GM19324 (cell line): ENCODE measurements around the gene MZT2A.
"Not testable (repeated sequence)": the region's sequence is repeated elsewhere in the genome, so short reads cannot be mapped to it uniquely, and the experiment has no call there.

Experiments
- ATAC-seq: cut with Tn5 transposase; IDR thresholded peaks from one replicate; pipeline ENCODE4 v1.9.1; 2021; ENCODE audit warnings: mild to moderate bottlenecking, moderate library complexity; ENCODE audit not compliant: unreplicated experiment, low FRiP score

Gene MZT2A

DNA sequence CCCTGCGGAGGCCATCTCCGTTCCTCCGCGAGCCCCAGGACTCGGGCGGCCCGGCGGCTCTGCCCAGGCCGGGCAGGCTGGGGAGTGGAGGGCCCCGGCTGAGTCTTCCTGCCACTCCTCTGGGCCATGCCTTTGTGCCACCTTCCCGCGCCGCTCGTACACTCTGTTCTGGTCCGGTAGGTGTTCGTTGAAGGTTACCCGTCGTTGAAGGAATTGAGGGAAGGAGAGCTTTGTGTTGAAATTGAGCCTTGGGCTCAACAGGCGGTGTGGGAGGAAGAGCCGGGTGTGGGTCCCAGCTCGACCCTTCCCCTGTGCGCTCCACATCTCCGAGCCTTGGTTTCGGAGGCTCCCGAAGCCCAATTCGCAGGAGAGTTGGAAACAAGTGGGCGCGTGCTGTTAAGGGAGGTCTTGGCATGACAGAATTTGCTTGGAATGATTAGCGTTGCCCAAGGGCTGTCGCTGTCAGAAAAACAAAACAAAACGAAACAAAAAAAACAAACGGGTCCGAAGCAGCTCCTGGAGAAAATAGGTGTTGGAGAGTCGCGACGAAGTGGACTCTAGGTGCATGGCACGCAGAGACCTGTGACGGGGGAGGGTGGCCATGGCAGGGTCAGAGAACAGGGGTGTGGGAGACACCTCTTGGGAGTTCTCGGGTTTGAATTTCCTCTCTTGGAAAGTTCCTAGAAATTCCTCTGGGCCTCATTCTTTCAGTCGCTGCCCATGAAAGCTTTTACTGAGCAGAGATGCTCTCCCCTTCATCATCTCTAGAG is 1.2 kb upstream of the MZT2A start:
- ATAC-seq, result peak; percentile 11

DNA sequence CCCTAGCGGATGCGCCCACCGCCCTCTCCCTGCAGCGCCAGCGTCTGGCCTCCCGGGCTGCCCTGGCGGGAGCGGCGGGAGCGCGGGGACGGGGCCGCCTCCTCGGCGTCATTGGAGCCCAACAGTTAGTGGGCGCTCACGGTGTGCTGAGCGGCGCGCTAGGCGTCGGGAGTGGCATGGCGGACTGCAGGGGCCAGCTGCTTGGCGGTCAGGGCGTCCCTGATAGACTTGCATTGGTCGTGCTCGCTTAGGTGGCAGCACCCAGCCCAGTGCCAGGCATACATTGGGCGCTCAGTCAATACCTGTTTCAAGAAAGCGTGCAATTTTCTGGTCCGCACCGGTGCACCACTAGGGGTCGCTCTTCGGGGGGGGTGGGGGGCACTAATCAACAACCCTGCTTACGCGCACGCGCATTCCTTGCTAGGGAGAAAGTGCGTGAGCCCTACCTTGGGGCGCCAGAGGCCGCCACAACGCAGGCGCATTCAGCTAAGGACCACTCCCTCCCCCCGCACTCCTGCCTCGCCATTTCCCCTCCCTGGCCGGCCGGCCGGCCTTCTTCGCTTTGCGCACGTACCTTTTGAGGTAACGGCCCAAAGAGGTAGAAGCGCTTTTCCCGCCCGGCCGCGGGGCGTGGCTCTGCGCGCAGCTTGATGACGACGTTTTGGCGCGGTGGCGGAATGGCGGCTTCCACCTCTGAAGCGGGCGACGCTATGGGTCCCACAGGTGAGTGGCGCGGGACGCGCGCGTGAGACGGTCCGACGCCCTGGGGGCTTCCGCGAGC is 411 bp upstream of the MZT2A start:
- ATAC-seq, result peak; percentile 82

DNA sequence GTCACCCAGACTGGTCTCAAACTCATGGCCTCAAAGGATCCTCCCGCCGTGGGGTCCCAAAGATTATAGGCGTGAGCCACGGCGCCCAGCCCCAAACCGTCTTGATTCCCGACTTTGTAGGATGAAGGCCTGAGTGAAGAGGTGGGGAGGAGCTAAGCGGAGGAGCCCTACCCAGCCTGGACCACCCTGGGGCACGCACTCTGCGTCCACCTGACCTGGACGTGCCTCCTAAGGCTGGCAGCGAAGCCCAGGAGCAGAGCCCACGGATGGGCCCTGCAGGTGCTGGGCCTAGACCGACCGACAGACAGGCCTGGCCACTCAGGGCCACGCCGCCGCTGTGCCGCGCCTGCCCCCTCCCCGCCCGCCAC is 744 bp downstream of the MZT2A start:
- peak; percentile 2 for ATAC-seq

DNA sequence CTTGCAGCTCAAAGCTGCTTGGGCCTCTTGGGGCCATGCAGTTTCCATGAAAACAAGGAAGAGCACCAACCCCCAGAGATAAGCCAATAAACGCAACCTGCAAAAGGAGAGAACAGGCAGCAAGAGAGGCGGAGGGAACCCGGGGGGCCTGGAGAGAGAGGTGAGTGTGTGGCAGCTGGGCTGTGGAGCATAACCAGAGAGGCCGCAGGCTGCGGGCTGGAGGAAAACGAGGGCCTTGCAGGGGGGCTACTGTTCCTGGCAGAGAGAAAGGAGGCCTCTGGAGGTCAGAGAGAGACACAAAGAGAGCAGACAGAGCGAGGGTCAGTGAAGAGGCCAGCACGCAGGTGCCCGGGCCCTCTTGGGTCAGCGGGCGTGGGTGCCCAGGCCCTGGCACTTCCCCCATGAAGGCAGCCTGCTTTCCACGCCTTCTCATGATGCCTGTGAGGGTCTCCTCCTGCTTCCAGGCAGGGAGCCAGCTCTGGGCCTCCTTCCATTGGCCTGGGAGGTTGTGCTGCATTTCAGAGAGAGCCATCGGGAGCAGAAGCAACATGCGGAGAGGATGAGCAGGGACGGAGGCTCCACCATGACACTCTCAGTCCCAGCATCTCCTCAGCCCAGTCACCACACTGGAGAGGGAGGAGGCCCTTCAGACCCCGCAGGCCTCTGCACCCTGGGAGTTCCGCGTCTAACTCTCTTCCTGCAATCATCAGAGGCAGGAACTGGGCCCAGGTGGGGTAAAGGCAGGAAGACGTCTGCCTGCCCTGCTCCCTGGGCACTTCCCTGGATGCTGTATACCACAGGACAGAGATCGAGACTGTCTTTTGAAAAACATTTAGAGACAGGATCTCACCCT is 1.4 kb downstream of the MZT2A start:
- ATAC-seq, result not testable (repeated sequence)

DNA sequence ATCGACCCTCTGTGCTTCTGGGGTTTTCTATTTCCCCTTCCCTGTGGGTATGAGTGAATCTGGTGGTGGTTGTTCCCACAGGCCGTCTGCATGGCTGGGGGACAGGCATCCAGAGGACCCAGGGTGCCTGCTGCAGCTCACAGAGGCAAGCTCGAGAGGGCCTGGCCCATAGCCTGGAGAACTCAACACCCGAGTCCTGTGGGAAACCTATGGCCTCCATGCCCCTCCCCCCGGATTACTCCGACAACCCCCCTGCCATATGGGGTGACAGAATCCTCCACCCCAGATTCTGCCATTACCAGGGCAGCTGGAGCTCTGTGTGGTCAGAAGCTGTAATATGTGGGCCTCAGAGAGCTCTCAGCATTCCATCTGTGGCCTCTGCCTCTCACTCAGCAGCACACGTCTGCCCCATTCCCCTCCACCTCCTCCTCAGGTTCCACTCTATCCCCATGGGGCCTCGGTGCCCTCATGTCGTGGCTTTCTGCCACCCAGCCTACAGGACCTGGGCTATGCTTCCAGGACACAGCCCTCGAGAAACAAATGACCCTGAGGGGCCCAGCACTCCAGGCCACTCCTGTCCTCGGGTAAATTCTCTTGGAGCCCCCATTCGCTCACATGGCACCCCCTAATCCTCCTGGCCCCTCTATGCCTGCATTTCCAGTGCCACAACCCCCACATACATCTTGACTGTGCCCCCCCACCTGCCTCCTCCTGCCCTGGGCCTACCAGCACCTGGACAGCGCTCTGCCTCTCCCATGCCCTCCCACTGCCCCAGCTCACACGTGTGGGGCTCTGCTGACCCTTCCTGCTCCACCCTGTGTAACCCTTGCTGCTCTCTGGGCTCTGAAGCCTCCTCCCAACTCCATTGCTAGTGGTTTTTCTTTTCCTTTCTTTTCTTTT is 3.6 kb downstream of the MZT2A start:
- ATAC-seq, result no peak

- ATAC-seq, result not testable (repeated sequence)
Measured at GRCh38 chr2:131486201-131486902, 5.8 kb downstream of the MZT2A start.

DNA sequence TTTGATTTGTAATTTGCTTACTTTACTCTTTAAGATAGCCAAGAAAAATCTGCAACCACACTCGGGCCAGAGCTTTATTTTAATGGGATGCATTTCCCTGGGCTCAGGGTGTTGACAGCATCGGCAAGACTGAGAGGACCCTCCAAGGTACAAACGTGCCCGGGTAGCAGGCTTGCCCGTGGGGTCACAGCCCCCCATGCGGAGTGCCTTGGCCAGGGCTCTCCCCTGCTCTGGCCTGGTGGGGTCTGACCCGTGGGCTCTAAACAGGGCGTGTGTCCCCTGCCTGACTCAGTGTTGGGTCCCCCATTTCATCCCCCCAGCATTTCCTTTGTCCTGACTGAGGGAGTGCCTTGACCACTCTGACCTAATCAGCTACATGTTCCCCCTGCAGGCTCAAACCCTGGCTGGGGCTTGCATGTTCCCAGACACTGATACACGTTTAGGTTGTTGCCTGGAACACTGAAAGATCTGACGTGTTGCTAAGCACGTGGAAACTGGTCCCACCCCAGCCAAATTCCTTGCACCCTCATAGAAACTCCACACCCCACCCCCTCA is 7.2 kb downstream of the MZT2A start:
- ATAC-seq, result not testable (repeated sequence)

- not testable (repeated sequence) for ATAC-seq
Measured at GRCh38 chr2:131483981-131484820, 8.0 kb downstream of the MZT2A start.

- ATAC-seq, result not testable (repeated sequence)
Measured at GRCh38 chr2:131482506-131483155, 9.6 kb downstream of the MZT2A start.

GRCh38 chr2:131480351-131480750 is 11.8 kb downstream of the MZT2A start:
- not testable (repeated sequence) for ATAC-seq

- not testable (repeated sequence) for ATAC-seq
Measured at GRCh38 chr2:131478850-131479461, 13.2 kb downstream of the MZT2A start.

DNA sequence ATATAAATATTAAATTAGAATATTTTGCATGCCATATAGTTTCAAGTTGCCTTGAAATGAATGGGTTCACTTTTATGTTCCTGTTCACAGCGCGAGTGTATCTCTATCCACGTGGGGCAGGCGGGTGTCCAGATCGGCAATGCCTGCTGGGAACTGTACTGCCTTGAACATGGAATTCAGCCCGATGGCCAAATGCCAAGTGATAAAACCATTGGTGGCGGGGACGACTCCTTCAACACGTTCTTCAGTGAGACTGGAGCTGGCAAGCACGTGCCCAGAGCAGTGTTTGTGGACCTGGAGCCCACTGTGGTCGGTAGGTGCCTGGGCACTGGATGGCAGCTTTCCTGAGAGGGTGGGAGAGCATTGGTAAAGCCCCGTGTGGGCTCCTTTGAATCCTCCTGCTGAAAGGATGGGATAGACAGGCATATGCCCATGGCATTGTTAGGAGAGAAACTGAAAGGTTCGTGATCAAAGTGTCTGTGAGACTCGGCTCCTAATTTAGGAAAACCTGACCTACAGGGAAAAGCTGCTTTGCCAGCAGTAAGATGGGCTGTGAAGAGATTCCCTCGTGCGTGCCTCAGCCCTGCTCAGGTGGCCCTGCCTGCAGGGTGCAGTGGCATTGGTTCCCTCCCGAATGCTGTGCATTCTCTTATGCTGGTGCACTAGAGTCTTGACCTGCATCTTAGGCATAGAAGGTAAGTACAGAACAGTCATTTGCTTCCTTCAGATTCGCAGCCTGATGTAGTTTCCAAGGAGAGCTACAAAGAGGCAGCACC is 13.9 kb downstream of the MZT2A start:
- ATAC-seq, result not testable (repeated sequence)

DNA sequence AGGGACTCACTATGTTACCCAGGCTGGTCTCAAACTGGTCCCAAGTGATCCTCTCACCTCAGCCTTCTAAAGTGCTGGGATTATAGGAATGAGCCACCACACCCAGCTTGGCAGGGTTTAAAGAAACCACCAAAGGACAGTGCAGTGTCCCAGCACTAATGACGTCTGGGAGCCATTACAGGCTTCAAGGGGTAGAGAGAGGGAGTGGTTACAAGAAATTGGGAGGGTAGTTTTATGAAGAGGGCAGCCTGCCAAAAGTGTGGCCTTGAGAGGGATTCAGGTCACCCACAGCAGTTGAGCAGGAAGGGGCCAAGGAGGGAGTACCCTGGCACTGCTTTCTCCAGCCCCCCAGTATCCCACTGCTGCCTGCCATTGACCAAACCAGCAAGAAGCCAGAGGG is 15.0 kb downstream of the MZT2A start:
- ATAC-seq, result not testable (repeated sequence)

DNA sequence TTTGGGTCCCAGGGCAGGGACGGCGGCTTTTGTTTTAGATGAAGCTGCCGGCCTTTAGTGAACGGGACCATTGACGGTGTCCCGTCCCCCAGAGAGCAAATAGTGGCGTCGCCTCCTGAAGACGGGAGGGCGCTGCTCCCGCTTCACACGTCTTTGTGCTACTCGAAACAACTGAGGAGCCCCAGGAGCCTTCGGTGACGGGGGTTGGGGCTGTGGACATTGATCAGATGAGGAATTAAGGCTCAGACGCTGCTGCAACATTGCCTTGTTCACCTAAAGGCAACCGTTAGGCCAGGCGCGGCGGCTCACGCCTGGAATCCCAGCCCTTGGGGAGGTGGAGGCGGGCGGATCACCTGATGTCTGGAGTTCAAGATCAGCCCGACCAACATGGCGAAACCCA is 15.8 kb downstream of the MZT2A start:
- ATAC-seq, result not testable (repeated sequence)

- ATAC-seq, result no peak
Measured at GRCh38 chr2:131475831-131476230, 16.4 kb downstream of the MZT2A start, which contains the start of gene TUBA3D. TSS of gene TUBA3D (plus strand) at chr2:131476119. CDS start at chr2:131476200, 81 bp downstream.

- ATAC-seq, result not testable (repeated sequence)
Measured at GRCh38 chr2:131473266-131473665, 18.9 kb downstream of the MZT2A start.
